ENCODE measurements around the gene CITED2. TPM values are rescaled to one million over a fixed set of nuclear protein-coding genes. Genes with fewer than 3 reads are reported as not detected.
A peak's percentile ranks its signal among the peaks of the same experiment; 100 is the strongest.

Gene CITED2
- total and polyA plus RNA-seq, 2 experiments from 2014 or later: 26.6 to 76.9 TPM

DNA sequence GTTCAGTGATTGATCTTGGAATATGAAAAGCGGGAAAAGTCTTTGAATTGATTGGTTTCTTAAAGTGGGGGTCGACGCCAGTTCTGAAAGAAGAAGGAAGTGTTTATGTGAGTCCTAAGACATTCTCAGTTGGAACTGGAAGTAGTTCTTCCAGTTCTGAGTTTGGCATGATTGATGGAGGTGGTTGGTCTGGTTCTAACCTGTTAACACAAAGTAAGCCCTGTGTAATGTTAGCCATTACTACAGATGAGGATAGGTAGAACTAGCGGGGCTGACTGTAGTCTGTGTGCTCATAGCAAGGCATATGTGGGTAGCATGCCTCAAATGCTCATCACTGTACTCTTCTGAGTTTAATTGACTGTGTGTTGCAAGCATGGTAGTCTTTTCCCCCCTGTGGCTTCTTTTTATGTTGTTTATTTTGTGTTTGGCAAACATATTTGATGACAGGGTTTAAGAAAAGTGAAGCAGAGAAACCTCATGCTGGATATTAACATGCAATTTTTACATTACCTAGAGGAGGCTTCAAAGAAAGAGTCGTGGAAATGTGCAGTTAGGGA, 24.9 kb downstream of the CITED2 start:
- H3K79me2 ChIP-seq (replicated peaks; ENCODE audit: insufficient read depth): no peaks in the 10 kb centered on the region
- no peak for TF ChIP-seq ZNF114 (CRISPR knock-in tag; IDR thresholded peaks at IDR 0.05)
- TF ChIP-seq, protein P1, sequence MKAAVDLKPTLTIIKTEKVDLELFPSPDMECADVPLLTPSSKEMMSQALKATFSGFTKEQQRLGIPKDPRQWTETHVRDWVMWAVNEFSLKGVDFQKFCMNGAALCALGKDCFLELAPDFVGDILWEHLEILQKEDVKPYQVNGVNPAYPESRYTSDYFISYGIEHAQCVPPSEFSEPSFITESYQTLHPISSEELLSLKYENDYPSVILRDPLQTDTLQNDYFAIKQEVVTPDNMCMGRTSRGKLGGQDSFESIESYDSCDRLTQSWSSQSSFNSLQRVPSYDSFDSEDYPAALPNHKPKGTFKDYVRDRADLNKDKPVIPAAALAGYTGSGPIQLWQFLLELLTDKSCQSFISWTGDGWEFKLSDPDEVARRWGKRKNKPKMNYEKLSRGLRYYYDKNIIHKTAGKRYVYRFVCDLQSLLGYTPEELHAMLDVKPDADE (IDR thresholded peaks at IDR 0.05): no peak
- TF ChIP-seq NANOG (IDR thresholded peaks at IDR 0.05; ENCODE audit: borderline replicate concordance): no peak
- TF ChIP-seq, protein P2, sequence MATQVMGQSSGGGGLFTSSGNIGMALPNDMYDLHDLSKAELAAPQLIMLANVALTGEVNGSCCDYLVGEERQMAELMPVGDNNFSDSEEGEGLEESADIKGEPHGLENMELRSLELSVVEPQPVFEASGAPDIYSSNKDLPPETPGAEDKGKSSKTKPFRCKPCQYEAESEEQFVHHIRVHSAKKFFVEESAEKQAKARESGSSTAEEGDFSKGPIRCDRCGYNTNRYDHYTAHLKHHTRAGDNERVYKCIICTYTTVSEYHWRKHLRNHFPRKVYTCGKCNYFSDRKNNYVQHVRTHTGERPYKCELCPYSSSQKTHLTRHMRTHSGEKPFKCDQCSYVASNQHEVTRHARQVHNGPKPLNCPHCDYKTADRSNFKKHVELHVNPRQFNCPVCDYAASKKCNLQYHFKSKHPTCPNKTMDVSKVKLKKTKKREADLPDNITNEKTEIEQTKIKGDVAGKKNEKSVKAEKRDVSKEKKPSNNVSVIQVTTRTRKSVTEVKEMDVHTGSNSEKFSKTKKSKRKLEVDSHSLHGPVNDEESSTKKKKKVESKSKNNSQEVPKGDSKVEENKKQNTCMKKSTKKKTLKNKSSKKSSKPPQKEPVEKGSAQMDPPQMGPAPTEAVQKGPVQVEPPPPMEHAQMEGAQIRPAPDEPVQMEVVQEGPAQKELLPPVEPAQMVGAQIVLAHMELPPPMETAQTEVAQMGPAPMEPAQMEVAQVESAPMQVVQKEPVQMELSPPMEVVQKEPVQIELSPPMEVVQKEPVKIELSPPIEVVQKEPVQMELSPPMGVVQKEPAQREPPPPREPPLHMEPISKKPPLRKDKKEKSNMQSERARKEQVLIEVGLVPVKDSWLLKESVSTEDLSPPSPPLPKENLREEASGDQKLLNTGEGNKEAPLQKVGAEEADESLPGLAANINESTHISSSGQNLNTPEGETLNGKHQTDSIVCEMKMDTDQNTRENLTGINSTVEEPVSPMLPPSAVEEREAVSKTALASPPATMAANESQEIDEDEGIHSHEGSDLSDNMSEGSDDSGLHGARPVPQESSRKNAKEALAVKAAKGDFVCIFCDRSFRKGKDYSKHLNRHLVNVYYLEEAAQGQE (IDR thresholded peaks at IDR 0.05; ENCODE audit: unreplicated experiment): no peak
- no peak for TF ChIP-seq ZNF331 (CRISPR knock-in tag; IDR thresholded peaks at IDR 0.05; ENCODE audit: low read depth)
- TF ChIP-seq, protein P3, sequence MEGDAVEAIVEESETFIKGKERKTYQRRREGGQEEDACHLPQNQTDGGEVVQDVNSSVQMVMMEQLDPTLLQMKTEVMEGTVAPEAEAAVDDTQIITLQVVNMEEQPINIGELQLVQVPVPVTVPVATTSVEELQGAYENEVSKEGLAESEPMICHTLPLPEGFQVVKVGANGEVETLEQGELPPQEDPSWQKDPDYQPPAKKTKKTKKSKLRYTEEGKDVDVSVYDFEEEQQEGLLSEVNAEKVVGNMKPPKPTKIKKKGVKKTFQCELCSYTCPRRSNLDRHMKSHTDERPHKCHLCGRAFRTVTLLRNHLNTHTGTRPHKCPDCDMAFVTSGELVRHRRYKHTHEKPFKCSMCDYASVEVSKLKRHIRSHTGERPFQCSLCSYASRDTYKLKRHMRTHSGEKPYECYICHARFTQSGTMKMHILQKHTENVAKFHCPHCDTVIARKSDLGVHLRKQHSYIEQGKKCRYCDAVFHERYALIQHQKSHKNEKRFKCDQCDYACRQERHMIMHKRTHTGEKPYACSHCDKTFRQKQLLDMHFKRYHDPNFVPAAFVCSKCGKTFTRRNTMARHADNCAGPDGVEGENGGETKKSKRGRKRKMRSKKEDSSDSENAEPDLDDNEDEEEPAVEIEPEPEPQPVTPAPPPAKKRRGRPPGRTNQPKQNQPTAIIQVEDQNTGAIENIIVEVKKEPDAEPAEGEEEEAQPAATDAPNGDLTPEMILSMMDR (conservative IDR thresholded peaks at IDR 0.05; ENCODE audit: low read depth in 2 of 2): no peak
- TF ChIP-seq EZH2phosphoT487 (IDR thresholded peaks at IDR 0.05; ENCODE audit: unreplicated experiment): no peak
- no peak for TF ChIP-seq STAT1 (IDR thresholded peaks at IDR 0.05; ENCODE audit: unreplicated experiment)
- no peak for TF ChIP-seq POLR2AphosphoS5 (IDR thresholded peaks at IDR 0.05; ENCODE audit: low read depth)
- TF ChIP-seq CREB1 (CRISPR knock-in tag; IDR thresholded peaks at IDR 0.05; ENCODE audit: low read depth): no peak
- TF ChIP-seq, protein P4, sequence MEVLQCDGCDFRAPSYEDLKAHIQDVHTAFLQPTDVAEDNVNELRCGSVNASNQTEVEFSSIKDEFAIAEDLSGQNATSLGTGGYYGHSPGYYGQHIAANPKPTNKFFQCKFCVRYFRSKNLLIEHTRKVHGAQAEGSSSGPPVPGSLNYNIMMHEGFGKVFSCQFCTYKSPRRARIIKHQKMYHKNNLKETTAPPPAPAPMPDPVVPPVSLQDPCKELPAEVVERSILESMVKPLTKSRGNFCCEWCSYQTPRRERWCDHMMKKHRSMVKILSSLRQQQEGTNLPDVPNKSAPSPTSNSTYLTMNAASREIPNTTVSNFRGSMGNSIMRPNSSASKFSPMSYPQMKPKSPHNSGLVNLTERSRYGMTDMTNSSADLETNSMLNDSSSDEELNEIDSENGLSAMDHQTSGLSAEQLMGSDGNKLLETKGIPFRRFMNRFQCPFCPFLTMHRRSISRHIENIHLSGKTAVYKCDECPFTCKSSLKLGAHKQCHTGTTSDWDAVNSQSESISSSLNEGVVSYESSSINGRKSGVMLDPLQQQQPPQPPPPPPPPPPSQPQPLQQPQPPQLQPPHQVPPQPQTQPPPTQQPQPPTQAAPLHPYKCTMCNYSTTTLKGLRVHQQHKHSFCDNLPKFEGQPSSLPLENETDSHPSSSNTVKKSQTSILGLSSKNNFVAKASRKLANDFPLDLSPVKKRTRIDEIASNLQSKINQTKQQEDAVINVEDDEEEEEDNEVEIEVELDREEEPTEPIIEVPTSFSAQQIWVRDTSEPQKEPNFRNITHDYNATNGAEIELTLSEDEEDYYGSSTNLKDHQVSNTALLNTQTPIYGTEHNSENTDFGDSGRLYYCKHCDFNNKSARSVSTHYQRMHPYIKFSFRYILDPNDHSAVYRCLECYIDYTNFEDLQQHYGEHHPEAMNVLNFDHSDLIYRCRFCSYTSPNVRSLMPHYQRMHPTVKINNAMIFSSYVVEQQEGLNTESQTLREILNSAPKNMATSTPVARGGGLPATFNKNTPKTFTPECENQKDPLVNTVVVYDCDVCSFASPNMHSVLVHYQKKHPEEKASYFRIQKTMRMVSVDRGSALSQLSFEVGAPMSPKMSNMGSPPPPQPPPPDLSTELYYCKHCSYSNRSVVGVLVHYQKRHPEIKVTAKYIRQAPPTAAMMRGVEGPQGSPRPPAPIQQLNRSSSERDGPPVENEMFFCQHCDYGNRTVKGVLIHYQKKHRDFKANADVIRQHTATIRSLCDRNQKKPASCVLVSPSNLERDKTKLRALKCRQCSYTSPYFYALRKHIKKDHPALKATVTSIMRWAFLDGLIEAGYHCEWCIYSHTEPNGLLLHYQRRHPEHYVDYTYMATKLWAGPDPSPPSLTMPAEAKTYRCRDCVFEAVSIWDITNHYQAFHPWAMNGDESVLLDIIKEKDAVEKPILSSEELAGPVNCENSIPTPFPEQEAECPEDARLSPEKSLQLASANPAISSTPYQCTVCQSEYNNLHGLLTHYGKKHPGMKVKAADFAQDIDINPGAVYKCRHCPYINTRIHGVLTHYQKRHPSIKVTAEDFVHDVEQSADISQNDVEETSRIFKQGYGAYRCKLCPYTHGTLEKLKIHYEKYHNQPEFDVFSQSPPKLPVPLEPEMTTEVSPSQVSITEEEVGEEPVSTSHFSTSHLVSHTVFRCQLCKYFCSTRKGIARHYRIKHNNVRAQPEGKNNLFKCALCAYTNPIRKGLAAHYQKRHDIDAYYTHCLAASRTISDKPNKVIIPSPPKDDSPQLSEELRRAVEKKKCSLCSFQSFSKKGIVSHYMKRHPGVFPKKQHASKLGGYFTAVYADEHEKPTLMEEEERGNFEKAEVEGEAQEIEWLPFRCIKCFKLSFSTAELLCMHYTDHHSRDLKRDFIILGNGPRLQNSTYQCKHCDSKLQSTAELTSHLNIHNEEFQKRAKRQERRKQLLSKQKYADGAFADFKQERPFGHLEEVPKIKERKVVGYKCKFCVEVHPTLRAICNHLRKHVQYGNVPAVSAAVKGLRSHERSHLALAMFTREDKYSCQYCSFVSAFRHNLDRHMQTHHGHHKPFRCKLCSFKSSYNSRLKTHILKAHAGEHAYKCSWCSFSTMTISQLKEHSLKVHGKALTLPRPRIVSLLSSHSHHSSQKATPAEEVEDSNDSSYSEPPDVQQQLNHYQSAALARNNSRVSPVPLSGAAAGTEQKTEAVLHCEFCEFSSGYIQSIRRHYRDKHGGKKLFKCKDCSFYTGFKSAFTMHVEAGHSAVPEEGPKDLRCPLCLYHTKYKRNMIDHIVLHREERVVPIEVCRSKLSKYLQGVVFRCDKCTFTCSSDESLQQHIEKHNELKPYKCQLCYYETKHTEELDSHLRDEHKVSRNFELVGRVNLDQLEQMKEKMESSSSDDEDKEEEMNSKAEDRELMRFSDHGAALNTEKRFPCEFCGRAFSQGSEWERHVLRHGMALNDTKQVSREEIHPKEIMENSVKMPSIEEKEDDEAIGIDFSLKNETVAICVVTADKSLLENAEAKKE (CRISPR knock-in tag; IDR thresholded peaks at IDR 0.05): no peak
- TF ChIP-seq JUNB (IDR thresholded peaks at IDR 0.05; ENCODE audit: unreplicated experiment): no peak
- no peak for TF ChIP-seq EZH2 (IDR thresholded peaks at IDR 0.05; ENCODE audit: low read depth, unreplicated experiment)
- DNase-seq (ENCODE audit: low spot score) (no peak), ATAC-seq (no peak)
- H3K27me3 ChIP-seq (ENCODE audit: insufficient read depth): no peaks in the 10 kb centered on the region
- H3F3A ChIP-seq (replicated peaks; ENCODE audit: low read depth): no peaks in the 10 kb centered on the region
- no peak overlapping the region for H3K4me2 ChIP-seq
- no peak overlapping the region for H3K4me3 ChIP-seq
- H2AFZ ChIP-seq: 0 out of 2 replicates have a peak overlapping the region, but pooled peaks have one; percentile 10
- H3K27ac ChIP-seq (ENCODE audit: low read depth): no peak overlapping the region
- H3K9me3 Mint-ChIP-seq: no peaks in the 10 kb centered on the region
- no peak overlapping the region for H3K4me3 Mint-ChIP-seq
- H3K27ac Mint-ChIP-seq: no peak overlapping the region
- H3K4me1 Mint-ChIP-seq: peaks cover 9% of the 10 kb centered on the region
- H3K36me3 ChIP-seq (ENCODE audit: insufficient read depth): no peaks in the 10 kb centered on the region
- no peaks in the 10 kb centered on the region for H3K9me2 ChIP-seq (ENCODE audit: insufficient read depth)
- H4K20me1 ChIP-seq (replicated peaks; ENCODE audit: insufficient read depth): no peaks in the 10 kb centered on the region
- no peaks in the 10 kb centered on the region for H3K36me3 Mint-ChIP-seq (ENCODE audit: low read depth)
- H3K27me3 Mint-ChIP-seq (ENCODE audit: insufficient read depth, low read depth, poor library complexity): peaks cover 6% of the 10 kb centered on the region
- H3K4me1 ChIP-seq (ENCODE audit: insufficient read depth): peaks cover 8% of the 10 kb centered on the region; the same call in 1 of the 2 replicates
